GM23338 (cell line): ENCODE data around the gene CCDC92. TPM values are rescaled to one million over a fixed set of nuclear protein-coding genes. Genes with fewer than 3 reads are reported as not detected.

Experiments
- ATAC-seq: fragments of 200-7000 bp; cut with Tn5 transposase; 3 replicates; pipeline ENCODE4 v1.9.1; 2020
- DNase-seq: peaks from one replicate; pipeline ENCODE4 v3.0.0-alpha.2; 2015; ENCODE audit warnings: low spot score
- H2AFZ ChIP-seq: fragments of 200-600 bp; sonication (generic); 2 replicates; pipeline ENCODE4 v1.8.0; 2016; ENCODE audit warnings: antibody characterized with exemption, mild to moderate bottlenecking, moderate library complexity
- H3F3A ChIP-seq: fragments of 200-600 bp; sonication (generic); replicated peaks from 2 replicates; pipeline ENCODE4 v1.8.0; 2017; ENCODE audit warnings: antibody characterized with exemption, mixed run types, low read depth
- H3K27ac ChIP-seq: fragments of 200-600 bp; sonication (generic); 2 replicates; pipeline ENCODE4 v1.6.1; 2016; ENCODE audit warnings: low read depth
- H3K27me3 ChIP-seq: fragments of 200-600 bp; sonication (generic); 2 replicates; pipeline ENCODE4 v1.8.0; 2016; ENCODE audit warnings: mild to moderate bottlenecking, mixed run types, moderate library complexity; ENCODE audit not compliant: insufficient read depth
- H3K36me3 ChIP-seq: fragments of 200-600 bp; sonication (generic); 2 replicates; pipeline ENCODE4 v1.8.0; 2016; ENCODE audit warnings: mild to moderate bottlenecking; ENCODE audit not compliant: insufficient read depth
- H3K4me1 ChIP-seq: fragments of 200-600 bp; sonication (generic); 2 replicates; pipeline ENCODE4 v1.8.0; 2016; ENCODE audit warnings: mild to moderate bottlenecking, moderate library complexity; ENCODE audit not compliant: insufficient read depth
- H3K4me2 ChIP-seq: fragments of 200-600 bp; sonication (generic); 2 replicates; pipeline ENCODE4 v1.7.1; 2017; ENCODE audit warnings: mixed run types
- H3K4me3 ChIP-seq: fragments of 200-600 bp; sonication (generic); 2 replicates; pipeline ENCODE4 v1.6.1; 2016; ENCODE audit warnings: mixed run types
- H3K79me2 ChIP-seq: fragments of 200-600 bp; sonication (generic); replicated peaks from 2 replicates; pipeline ENCODE4 v1.8.0; 2017; ENCODE audit warnings: mild to moderate bottlenecking; ENCODE audit not compliant: insufficient read depth
- H3K9me2 ChIP-seq: fragments of 200-600 bp; sonication (generic); 2 replicates; pipeline ENCODE4 v1.8.0; 2017; ENCODE audit not compliant: insufficient read depth
- H4K20me1 ChIP-seq: fragments of 200-600 bp; sonication (generic); replicated peaks from 2 replicates; pipeline ENCODE4 v1.8.0; 2017; ENCODE audit warnings: mild to moderate bottlenecking; ENCODE audit not compliant: insufficient read depth
- H3K27ac Mint-ChIP-seq: 2 replicates; pipeline ENCODE4 v1.8.0; 2020; ENCODE audit warnings: inconsistent platforms, mild to moderate bottlenecking, moderate library complexity, mixed read lengths
- H3K27me3 Mint-ChIP-seq: 3 replicates; pipeline ENCODE4 v1.8.0; 2022; ENCODE audit warnings: low read depth, mild to moderate bottlenecking, moderate library complexity, mixed read lengths, inconsistent platforms; ENCODE audit not compliant: insufficient read depth, poor library complexity
- H3K36me3 Mint-ChIP-seq: 3 replicates; pipeline ENCODE4 v1.8.0; 2021; ENCODE audit warnings: low read depth, mild to moderate bottlenecking, inconsistent platforms, moderate library complexity, mixed read lengths
- H3K4me1 Mint-ChIP-seq: 3 replicates; pipeline ENCODE4 v1.8.0; 2020; ENCODE audit warnings: mild to moderate bottlenecking, inconsistent platforms, mixed read lengths
- H3K4me3 Mint-ChIP-seq: 3 replicates; pipeline ENCODE4 v1.8.0; 2021; ENCODE audit warnings: moderate library complexity, mild to moderate bottlenecking, inconsistent platforms, mixed read lengths
- H3K9me3 Mint-ChIP-seq: 3 replicates; pipeline ENCODE4 v1.8.0; 2020; ENCODE audit warnings: moderate library complexity, mild to moderate bottlenecking, inconsistent platforms, mixed read lengths
- CTCF ChIP-seq, 2 experiments: fragments of 200-600 bp in 1 of 2; sonication (generic) in 1 of 2; conservative IDR thresholded peaks; 2 replicates each; pipeline versions ENCODE4 v1.5.1 to v1.6.1; 2016 to 2017; ENCODE audit warnings: antibody characterized with exemption in 2 of 2, low read depth in 2 of 2, mild to moderate bottlenecking in 2 of 2, moderate library complexity in 1 of 2
- ETS1 ChIP-seq: IDR thresholded peaks from 2 replicates; pipeline ENCODE4 v1.6.1; 2016; ENCODE audit warnings: antibody characterized with exemption
- EZH2 ChIP-seq: fragments of 200-600 bp; sonication (generic); IDR thresholded peaks from one replicate; pipeline ENCODE4 v1.8.0; 2017; ENCODE audit warnings: antibody characterized with exemption, mild to moderate bottlenecking, low read depth; ENCODE audit not compliant: unreplicated experiment
- JUNB ChIP-seq: IDR thresholded peaks from one replicate; pipeline ENCODE4 v1.6.1; 2016; ENCODE audit warnings: antibody characterized with exemption; ENCODE audit not compliant: unreplicated experiment
- NANOG ChIP-seq: IDR thresholded peaks from 2 replicates; pipeline ENCODE4 v1.6.1; 2016; ENCODE audit warnings: antibody characterized with exemption, borderline replicate concordance
- POLR2AphosphoS5 ChIP-seq: IDR thresholded peaks from 2 replicates; pipeline ENCODE4 v1.6.1; 2016; ENCODE audit warnings: antibody characterized with exemption, low read depth
- ZNF114 ChIP-seq: fragments of 250-450 bp; sonication (Bioruptor Pico); IDR thresholded peaks from 2 replicates; pipeline ENCODE4 v1.5.0; 2020; ENCODE audit warnings: mild to moderate bottlenecking, moderate library complexity
- polyA plus RNA-seq: library from polyadenylated mRNA; unstranded; fragments of >200 nt; fragmentation: Nextera tagmentation; extraction: Ambion mirVana; gene quantifications from 2 replicates; pipeline ENCODE4 v1.2.1, GENCODE V29; 2016
- total RNA-seq: library from RNA; depleted of rRNA; stranded (reverse); fragments of >200 nt; shearing (Covaris generic); gene quantifications from 2 replicates; pipeline ENCODE4 v1.2.3, GENCODE V29; 2014
- TF ChIP-seq, protein P1 (sequence below): IDR thresholded peaks from one replicate; pipeline ENCODE4 v1.6.1; 2018; ENCODE audit warnings: antibody characterized with exemption; ENCODE audit not compliant: unreplicated experiment

The CCDC92 gene
- total and polyA plus RNA-seq, 2 experiments from 2014 or later: 0.08 to 0.31 TPM

GRCh38 chr12:123995023-123995748, 22.6 kb upstream of the CCDC92 start (continued):
- TF ChIP-seq ETS1 (no peak), POLR2AphosphoS5 (no peak), CTCF (conservative IDR thresholded peaks at IDR 0.05; ENCODE audit: low read depth in 2 of 2) (no peak), EZH2 (no peak), NANOG (no peak), JUNB (no peak)
- TF ChIP-seq, protein P1, sequence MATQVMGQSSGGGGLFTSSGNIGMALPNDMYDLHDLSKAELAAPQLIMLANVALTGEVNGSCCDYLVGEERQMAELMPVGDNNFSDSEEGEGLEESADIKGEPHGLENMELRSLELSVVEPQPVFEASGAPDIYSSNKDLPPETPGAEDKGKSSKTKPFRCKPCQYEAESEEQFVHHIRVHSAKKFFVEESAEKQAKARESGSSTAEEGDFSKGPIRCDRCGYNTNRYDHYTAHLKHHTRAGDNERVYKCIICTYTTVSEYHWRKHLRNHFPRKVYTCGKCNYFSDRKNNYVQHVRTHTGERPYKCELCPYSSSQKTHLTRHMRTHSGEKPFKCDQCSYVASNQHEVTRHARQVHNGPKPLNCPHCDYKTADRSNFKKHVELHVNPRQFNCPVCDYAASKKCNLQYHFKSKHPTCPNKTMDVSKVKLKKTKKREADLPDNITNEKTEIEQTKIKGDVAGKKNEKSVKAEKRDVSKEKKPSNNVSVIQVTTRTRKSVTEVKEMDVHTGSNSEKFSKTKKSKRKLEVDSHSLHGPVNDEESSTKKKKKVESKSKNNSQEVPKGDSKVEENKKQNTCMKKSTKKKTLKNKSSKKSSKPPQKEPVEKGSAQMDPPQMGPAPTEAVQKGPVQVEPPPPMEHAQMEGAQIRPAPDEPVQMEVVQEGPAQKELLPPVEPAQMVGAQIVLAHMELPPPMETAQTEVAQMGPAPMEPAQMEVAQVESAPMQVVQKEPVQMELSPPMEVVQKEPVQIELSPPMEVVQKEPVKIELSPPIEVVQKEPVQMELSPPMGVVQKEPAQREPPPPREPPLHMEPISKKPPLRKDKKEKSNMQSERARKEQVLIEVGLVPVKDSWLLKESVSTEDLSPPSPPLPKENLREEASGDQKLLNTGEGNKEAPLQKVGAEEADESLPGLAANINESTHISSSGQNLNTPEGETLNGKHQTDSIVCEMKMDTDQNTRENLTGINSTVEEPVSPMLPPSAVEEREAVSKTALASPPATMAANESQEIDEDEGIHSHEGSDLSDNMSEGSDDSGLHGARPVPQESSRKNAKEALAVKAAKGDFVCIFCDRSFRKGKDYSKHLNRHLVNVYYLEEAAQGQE: no peak

DNA sequence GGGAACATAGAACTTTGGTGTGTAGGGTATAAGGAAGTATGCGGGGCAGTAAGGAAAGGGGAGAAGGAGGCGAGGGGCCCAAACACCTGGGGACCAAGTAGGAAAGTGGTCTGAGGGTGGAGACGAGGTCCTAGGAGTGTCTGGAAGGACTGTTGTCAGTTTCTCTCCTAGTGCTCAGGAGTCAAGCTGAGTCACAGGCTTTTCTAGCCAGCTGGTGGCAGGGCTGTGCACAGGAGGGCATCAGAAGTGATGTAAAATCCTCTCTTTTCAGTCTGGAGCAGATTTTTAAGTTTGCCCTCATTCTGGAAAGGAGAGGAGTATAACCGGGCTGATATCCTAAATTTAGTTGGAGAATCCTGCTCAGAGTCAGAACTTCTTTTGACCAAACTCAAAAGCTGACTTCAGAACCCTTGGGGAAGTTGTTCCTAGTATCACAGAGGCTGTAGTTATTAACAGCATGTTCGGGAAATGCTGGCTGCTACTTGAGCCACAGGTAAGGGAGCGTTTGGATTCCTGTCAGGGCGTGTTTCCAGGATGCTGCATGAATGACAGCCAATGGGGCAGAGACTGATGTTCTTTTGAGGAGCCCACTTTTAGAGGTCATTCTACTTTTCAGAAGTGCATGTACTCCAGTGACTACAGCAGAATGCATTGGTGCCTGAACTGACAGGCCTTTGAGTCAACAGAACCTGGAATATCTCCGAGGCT, 19.6 kb upstream of the CCDC92 start:
- Mint-ChIP-seq H3K4me3 (no peak overlapping the region), H3K27ac (no peak overlapping the region), H3K4me1 (peaks cover 23% of the 10 kb centered on the region), H3K9me3 (no peaks in the 10 kb centered on the region), H3K36me3 (peaks cover 11% of the 10 kb centered on the region; the same call in 2 of the 3 replicates), H3K27me3 (no peaks in the 10 kb centered on the region)
- no peak overlapping the region for H2AFZ ChIP-seq
- no peak overlapping the region for H3K27ac ChIP-seq
- H4K20me1 ChIP-seq: peaks cover 11% of the 10 kb centered on the region
- H3K4me1 ChIP-seq: peaks cover 9% of the 10 kb centered on the region
- no peaks in the 10 kb centered on the region for H3K79me2 ChIP-seq
- H3K4me2 ChIP-seq: no peak overlapping the region
- H3K9me2 ChIP-seq: no peaks in the 10 kb centered on the region
- ATAC-seq (no peak), DNase-seq (no peak)
- no peak overlapping the region for H3K4me3 ChIP-seq
- H3F3A ChIP-seq: no peaks in the 10 kb centered on the region
- H3K27me3 ChIP-seq: no peaks in the 10 kb centered on the region
- no peaks in the 10 kb centered on the region for H3K36me3 ChIP-seq
- TF ChIP-seq CTCF (conservative IDR thresholded peaks at IDR 0.05; ENCODE audit: low read depth in 2 of 2) (no peak), ZNF114 (CRISPR knock-in tag) (no peak)
